OCI-LY1 (cell line): ENCODE results near the gene LCNL1.

Experiments
- CTCF ChIP-seq: fragments of 200-600 bp; sonication (generic), shearing (Covaris generic); IDR thresholded peaks from 2 replicates; pipeline ENCODE4 v1.5.1; 2017; ENCODE audit warnings: mild to moderate bottlenecking, antibody characterized with exemption, low read length, moderate library complexity, mixed read lengths
- EZH2 ChIP-seq: fragments of 200-600 bp; sonication (generic), shearing (Covaris generic); IDR thresholded peaks from 2 replicates; pipeline ENCODE4 v1.8.0; 2017; ENCODE audit warnings: borderline replicate concordance, mixed run types, mild to moderate bottlenecking, antibody characterized with exemption, low read length, moderate library complexity, mixed read lengths

DNA sequence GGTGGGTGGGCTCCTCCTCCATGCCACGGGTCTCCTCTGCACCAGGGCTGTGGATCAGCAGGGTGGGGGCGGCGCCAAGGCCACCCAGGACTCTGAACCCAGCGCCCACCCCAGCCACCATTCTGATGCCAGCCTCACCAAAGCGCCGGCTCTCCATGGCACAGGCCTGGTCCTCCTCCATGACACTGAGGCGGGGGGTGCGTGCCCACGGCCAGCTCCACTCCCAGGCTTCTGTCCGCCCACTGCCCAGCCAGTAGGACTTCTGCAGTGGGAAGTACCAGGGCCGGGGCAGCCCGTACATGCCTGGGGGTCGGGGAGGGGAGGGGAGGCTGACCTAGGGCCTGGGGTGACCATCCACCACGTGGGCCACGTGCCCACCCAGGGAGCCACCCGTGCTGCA is 33.6 kb downstream of the LCNL1 start:
- TF ChIP-seq CTCF (no peak), EZH2 (no peak)
